ENCODE measurements around the gene MARK1.

Gene MARK1

GRCh38 chr1:220711056-220711809 is 183.3 kb downstream of the MARK1 start:
- no peak for DNase-seq (ENCODE audit: low read depth in 3 of 3)

Measured in stimulated activated CD4-positive, alpha-beta T cell treated with anti-CD3 and anti-CD28 coated beads, TNF-alpha, amount 100 ng/mL, for 4 hours (primary cell).